HepG2 (cell line): ENCODE measurements around the gene NAGA. TPM values are rescaled to one million over a fixed set of nuclear protein-coding genes. Genes with fewer than 3 reads are reported as not detected.

Experiments
- ATAC-seq: fragments of 200-7000 bp; cut with Tn5 transposase; 3 replicates; pipeline ENCODE4 v1.9.1; 2020; ENCODE audit warnings: mild to moderate bottlenecking, moderate library complexity
- BruUV-seq: library from RNA; stranded (reverse); fragments of 400-500 nt; replicated peaks from 2 replicates; lab custom pipeline; 2021; lab: Mats Ljungman, UMichigan
- CTCF ChIA-PET: fragments of 300-600 bp; formaldehyde crosslinking; extraction: SDS; loops from one replicate; lab custom pipeline; 2021; ENCODE audit warnings: low total read pairs, inconsistent platforms, low intra/inter-chr PET ratio; lab: Yijun Ruan, JAX
- POLR2A ChIA-PET: fragments of 350-600 bp; sonication (Branson Sonifier 250); formaldehyde crosslinking; loops from one replicate; lab custom pipeline; 2020; ENCODE audit warnings: antibody characterized with exemption, inconsistent platforms; lab: Yijun Ruan, JAX
- DNase-seq: peaks from one replicate; pipeline ENCODE4 v3.0.0-alpha.2; 2015; ENCODE audit warnings: low spot score
- FAIRE-seq: peaks from 3 replicates; lab custom pipeline; 2011; peaks lifted over from hg19 to GRCh38; lab: Jason Lieb, UNC
- H2AFZ ChIP-seq: one replicate; pipeline ENCODE4 v1.6.1; 2011; ENCODE audit warnings: low read length, inconsistent platforms
- H3K27ac ChIP-seq: fragments of 300-600 bp; 3 replicates; pipeline ENCODE4 v1.8.0; 2011; ENCODE audit warnings: mixed run types, mild to moderate bottlenecking, mixed read lengths, low read length, inconsistent platforms; ENCODE audit not compliant: insufficient read depth; ENCODE audit errors: extremely low read length
- H3K27me3 ChIP-seq, 2 experiments: fragments of 200-600 bp in 1 of 2; 2 replicates in 1 of 2; 3 replicates in 1 of 2; pipeline versions ENCODE4 v1.6.0 to v1.8.0; 2011; ENCODE audit warnings: low read length in 2 of 2, mild to moderate bottlenecking in 2 of 2, moderate library complexity in 2 of 2, inconsistent platforms in 1 of 2; ENCODE audit not compliant: insufficient read depth in 2 of 2, control insufficient read depth in 1 of 2
- H3K36me3 ChIP-seq, 2 experiments: fragments of 200-600 bp in 1 of 2; replicated peaks in 1 of 2; 2 replicates in 1 of 2; 3 replicates in 1 of 2; pipeline versions ENCODE4 v1.5.1 to v1.8.0; 2011; ENCODE audit warnings: low read length in 2 of 2, inconsistent platforms in 1 of 2; ENCODE audit not compliant: insufficient read depth in 2 of 2, control insufficient read depth in 1 of 2
- H3K4me1 ChIP-seq: 2 replicates; pipeline ENCODE4 v1.5.1; 2012; ENCODE audit warnings: low read length, inconsistent platforms; ENCODE audit not compliant: insufficient read depth
- H3K4me2 ChIP-seq: 2 replicates; pipeline ENCODE4 v1.6.0; 2011; ENCODE audit warnings: low read depth, low read length, inconsistent platforms
- H3K4me3 ChIP-seq, 3 experiments: fragments of 200-600 bp in 1 of 3; sonication (generic), shearing (Covaris generic) in 1 of 3; replicated peaks in 1 of 3; 2 replicates each; pipeline ENCODE4 v1.5.1; 2011 to 2016; ENCODE audit warnings: low read length in 3 of 3, inconsistent platforms in 2 of 3, low read depth in 2 of 3, mild to moderate bottlenecking in 2 of 3, control low read depth in 1 of 3, mixed read lengths in 1 of 3; ENCODE audit not compliant: insufficient read depth in 1 of 3
- H3K79me2 ChIP-seq: one replicate; pipeline ENCODE4 v1.6.1; 2011; ENCODE audit warnings: low read length, inconsistent platforms; ENCODE audit not compliant: insufficient read depth
- H3K9ac ChIP-seq: 2 replicates; pipeline ENCODE4 v1.6.0; 2011; ENCODE audit warnings: mild to moderate bottlenecking, low read depth, low read length, inconsistent platforms; ENCODE audit not compliant: insufficient read depth
- H3K9me3 ChIP-seq: 2 replicates; pipeline ENCODE4 v1.5.1; 2012; ENCODE audit warnings: mild to moderate bottlenecking, low read length
- H4K20me1 ChIP-seq: 2 replicates; pipeline ENCODE4 v1.6.0; 2011; ENCODE audit warnings: inconsistent platforms, mild to moderate bottlenecking, low read length, moderate library complexity; ENCODE audit not compliant: insufficient read depth
- ATRX ChIP-seq: sonication (generic); formaldehyde crosslinking; IDR thresholded peaks from 2 replicates; pipeline ENCODE4 v1.4.0; 2020; ENCODE audit warnings: missing genetic modification reagents, borderline replicate concordance
- ETV5 ChIP-seq: IDR thresholded peaks from 2 replicates; pipeline ENCODE4 v1.6.1; 2018; ENCODE audit warnings: missing biosample characterization, missing genetic modification reagents, inconsistent platforms, borderline replicate concordance
- HOXA3 ChIP-seq: sonication (generic); formaldehyde crosslinking; IDR thresholded peaks from 2 replicates; pipeline ENCODE4 v1.5.0; 2020; ENCODE audit warnings: missing genetic modification reagents
- MZF1 ChIP-seq: sonication (generic); formaldehyde crosslinking; IDR thresholded peaks from 2 replicates; pipeline ENCODE4 v1.8.1; 2023; ENCODE audit warnings: mild to moderate bottlenecking, missing genetic modification reagents, borderline replicate concordance
- NFYC ChIP-seq: IDR thresholded peaks from 2 replicates; pipeline ENCODE4 v1.6.1; 2016; ENCODE audit warnings: missing genetic modification reagents, missing compliant biosample characterization
- REPIN1 ChIP-seq: sonication (generic); formaldehyde crosslinking; IDR thresholded peaks from 2 replicates; pipeline ENCODE4 v1.8.0; 2022; ENCODE audit warnings: missing genetic modification reagents, low read depth, mild to moderate bottlenecking, borderline replicate concordance
- RORA ChIP-seq: sonication (generic); formaldehyde crosslinking; IDR thresholded peaks from 2 replicates; pipeline ENCODE4 v1.5.0; 2020; ENCODE audit warnings: mild to moderate bottlenecking, missing genetic modification reagents, moderate library complexity
- SMARCE1 ChIP-seq: fragments of 450-650 bp; IDR thresholded peaks from 2 replicates; pipeline ENCODE4 v1.6.1; 2017; ENCODE audit warnings: borderline replicate concordance
- SP4 ChIP-seq: sonication (generic); formaldehyde crosslinking; IDR thresholded peaks from 2 replicates; pipeline ENCODE4 v1.8.1; 2023; ENCODE audit warnings: mild to moderate bottlenecking, missing genetic modification reagents
- TCF12 ChIP-seq, 2 experiments: fragments of 450-650 bp in 1 of 2; sonication (generic) in 1 of 2; formaldehyde crosslinking in 1 of 2; IDR thresholded peaks; 2 replicates each; pipeline versions ENCODE4 v1.6.1 to v1.8.0; 2017 to 2022; ENCODE audit warnings: antibody characterized with exemption in 1 of 2, mild to moderate bottlenecking in 1 of 2, missing genetic modification reagents in 1 of 2, moderate library complexity in 1 of 2
- ZBTB7A ChIP-seq: sonication (generic); formaldehyde crosslinking; IDR thresholded peaks from 2 replicates; pipeline ENCODE4 v1.8.0; 2022; ENCODE audit warnings: mild to moderate bottlenecking, missing genetic modification reagents
- ZMAT3 ChIP-seq: sonication (generic); formaldehyde crosslinking; conservative IDR thresholded peaks from 2 replicates; pipeline ENCODE4 v1.7.0; 2021; ENCODE audit warnings: missing genetic modification reagents
- ZNF615 ChIP-seq: sonication (generic); formaldehyde crosslinking; IDR thresholded peaks from 2 replicates; pipeline ENCODE4 v1.5.0; 2020; ENCODE audit warnings: mild to moderate bottlenecking, missing genetic modification reagents, borderline replicate concordance
- WGBS: methylation state at CpG from one replicate; pipeline ENCODE4 v1.1.6; 2017; ENCODE audit warnings: low lambda C conversion rate; 5-methylcytosine and 5-hydroxymethylcytosine counted together
- in situ Hi-C: cut with HindIII; loops from 2 replicates; pipeline ENCODE4 v1.10.0; 2017; ENCODE audit warnings: low pct_unique_long_range_greater_than_20kb; ENCODE audit not compliant: extremely low pct_ligation_motif_present
- intact Hi-C: fragments of 100-400 bp; cut with micrococcal nuclease; formaldehyde crosslinking; loops from one replicate; pipeline ENCODE4 v1.10.0; 2022; ENCODE audit not compliant: unreplicated experiment
- polyA plus RNA-seq, 8 experiments: library from polyadenylated mRNA; depleted of rRNA in 3 of 8; stranded (reverse) in 7 of 8; unstranded in 1 of 8; fragments of >200 nt; fragmentation: Illumina TruSeq in 4 of 8; extraction: Trizol in 4 of 8; gene quantifications; 2 replicates each; pipeline versions ENCODE4 v1.2.1 to v1.2.3, GENCODE V29; 2011 to 2016; ENCODE audit warnings: low read depth in 4 of 8, missing spikeins in 1 of 8, mixed read lengths in 1 of 8; ENCODE audit not compliant: insufficient read depth in 1 of 8
- total RNA-seq, 5 experiments: library from RNA; depleted of rRNA; stranded (reverse); fragments of >200 nt; fragmentation: Illumina TruSeq; extraction: Trizol; gene quantifications; 2 replicates each; pipeline ENCODE4 v1.2.3, GENCODE V29; 2016; ENCODE audit warnings: low read depth in 1 of 5
- TF ChIP-seq, protein P1 (sequence below): sonication (generic); formaldehyde crosslinking; conservative IDR thresholded peaks from 2 replicates; pipeline ENCODE4 v1.4.0; 2020; ENCODE audit warnings: missing genetic modification reagents
- TF ChIP-seq, protein P2 (sequence below): sonication (generic); formaldehyde crosslinking; IDR thresholded peaks from 2 replicates; pipeline ENCODE4 v1.4.0; 2020; ENCODE audit warnings: mild to moderate bottlenecking, low read depth, missing genetic modification reagents

The NAGA gene
- total and polyA plus RNA-seq, 2 of the 13 experiments (the other 11 are each of a cell fraction or from before 2014, with no cell fraction given) = 15.1 to 23.4 TPM

DNA sequence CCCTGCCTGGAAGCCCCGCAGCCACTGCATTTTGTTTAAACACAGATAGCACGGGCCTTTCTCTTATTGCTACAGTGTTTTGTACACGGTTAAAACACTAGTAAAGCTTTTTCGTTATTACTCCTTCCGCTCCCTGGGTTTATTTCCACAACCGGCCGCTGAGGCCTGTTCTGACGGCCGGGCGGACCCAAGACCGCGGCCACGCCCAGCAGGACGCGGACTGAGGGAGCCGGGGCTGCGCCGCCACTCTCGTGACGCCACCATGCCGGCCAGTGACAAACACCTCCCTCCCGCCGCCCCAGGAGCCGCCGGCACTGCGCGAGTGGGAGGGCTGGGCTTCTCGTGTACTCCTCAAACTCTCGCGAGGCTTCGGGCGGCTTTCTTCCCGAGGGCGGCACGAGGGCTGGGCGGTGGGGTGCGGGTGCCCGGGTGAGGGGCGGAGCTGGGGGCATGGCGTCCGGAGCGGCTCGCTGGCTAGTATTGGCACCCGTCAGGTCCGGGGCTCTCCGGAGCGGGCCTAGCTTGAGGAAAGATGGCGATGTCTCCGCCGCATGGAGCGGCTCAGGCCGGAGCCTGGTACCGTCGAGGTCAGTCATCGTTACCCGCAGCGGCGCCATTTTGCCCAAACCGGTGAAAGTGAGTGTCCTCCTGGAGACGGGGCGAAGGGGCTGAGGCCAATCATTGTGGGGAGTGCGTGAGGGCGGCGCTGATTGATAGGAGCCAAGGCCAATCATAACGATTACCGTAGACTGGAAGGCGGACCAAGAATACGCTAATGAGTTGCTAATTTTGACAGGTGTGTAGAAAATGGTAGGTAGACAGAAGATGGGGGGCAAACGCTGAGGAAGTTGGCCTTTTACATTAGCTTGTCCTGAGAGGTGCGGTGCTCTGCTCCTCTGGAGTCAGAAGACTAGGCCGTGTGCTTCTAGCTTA is 9.0 kb upstream of the NAGA start, which contains the start of gene SMDT1 (continued):
- TF ChIP-seq NFYC (CRISPR knock-in tag) = peak; percentile 95

DNA sequence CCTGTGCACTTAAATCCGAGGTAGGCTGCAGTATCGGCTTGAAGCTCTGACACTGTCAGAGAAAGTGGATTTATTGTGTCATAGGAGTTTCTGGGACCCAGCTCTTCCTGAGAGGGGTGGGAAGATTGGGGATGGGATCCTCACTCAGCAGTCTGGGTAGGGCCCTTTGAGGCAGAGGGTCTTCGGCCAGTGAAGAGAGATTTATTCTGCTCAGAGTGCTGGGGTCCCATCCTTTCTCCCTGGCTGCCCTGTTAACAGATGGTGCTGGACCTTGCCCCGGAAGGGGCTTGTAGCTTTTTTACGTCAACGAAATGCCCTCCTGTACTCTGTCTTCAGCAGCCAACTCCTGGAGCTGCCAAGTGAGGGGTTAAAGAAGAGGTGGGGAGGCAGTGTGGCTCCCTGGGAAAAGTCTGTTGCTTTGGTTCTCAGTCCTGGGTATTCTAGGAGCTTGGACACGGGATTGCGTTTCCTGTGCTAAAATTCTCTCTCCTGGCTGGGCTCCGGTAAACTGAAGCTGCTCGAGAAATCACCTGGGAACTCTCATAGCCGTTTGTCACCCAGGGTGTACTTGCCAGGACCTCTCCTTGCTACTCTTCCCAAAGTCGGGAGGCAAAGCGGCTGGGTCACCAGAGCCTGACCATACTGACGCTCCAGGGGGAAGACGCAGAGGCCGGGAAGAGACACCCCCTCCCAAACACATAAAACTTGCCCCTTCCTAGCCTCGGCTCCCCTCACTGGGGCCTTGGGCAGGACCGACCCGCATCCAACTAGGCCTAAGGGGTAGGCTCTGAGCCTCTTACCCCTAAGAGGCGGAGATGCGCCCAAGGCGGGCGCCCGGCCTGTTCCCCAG is 8.1 kb upstream of the NAGA start:
- TSS peak; percentile 85 for BruUV-seq
- ChIA-PET POLR2A (interaction anchor here (1.7 to 3.8 kb wide), 3 partner anchors 8 to 14 kb away, joined by 5 to 89 read pairs (median 21); partner anchors contain the start of genes NAGA and NDUFA6), CTCF (interaction anchor here (1.3 kb wide), 1 partner anchor 12 kb away, joined by 3 read pairs; the partner anchor contains the start of gene NDUFA6)
- no peaks in the 10 kb centered on the region for H3K9me3 ChIP-seq
- H3K4me3 ChIP-seq = peak overlapping the region; percentile 60 to 88 (median 87)
- ATAC-seq (peak; percentile 8), DNase-seq (no peak), FAIRE-seq (peak; percentile 34)
- 27% methylated on average over 10 of the region's 24 CpGs for WGBS
- no peaks in the 10 kb centered on the region for H4K20me1 ChIP-seq
- peak overlapping the region; percentile 82 for H2AFZ ChIP-seq
- H3K27me3 ChIP-seq = no peaks in the 10 kb centered on the region; a peak in 1 of 5 replicates
- peaks cover 22% of the 10 kb centered on the region for H3K4me1 ChIP-seq
- peaks cover 11% of the 10 kb centered on the region for H3K79me2 ChIP-seq
- in situ Hi-C loops = no loop called here
- peak overlapping the region; percentile 100 for H3K4me2 ChIP-seq
- intact Hi-C loops = no loop called here
- peaks cover 0 to 15% of the 10 kb centered on the region in 2 experiments; a peak in 1 of 5 replicates for H3K36me3 ChIP-seq
- H3K27ac ChIP-seq = peak overlapping the region; percentile 91
- peak overlapping the region; percentile 93 for H3K9ac ChIP-seq
- TF ChIP-seq ZMAT3 (CRISPR knock-in tag) (peak; percentile 27; the same call in 1 of the 2 replicates), MZF1 (CRISPR knock-in tag) (no peak), ZNF615 (no peak), TCF12 (IDR thresholded peaks at IDR 0.05) (no peak), TCF12 (CRISPR knock-in tag; IDR thresholded peaks at IDR 0.05) (no peak), ATRX (no peak), ZBTB7A (CRISPR knock-in tag) (no peak), SMARCE1 (no peak), SP4 (CRISPR knock-in tag) (0 out of 2 replicates have a peak, but pooled peaks have one; percentile 32), HOXA3 (CRISPR knock-in tag) (peak; percentile 37; the same call in 1 of the 2 replicates), RORA (CRISPR knock-in tag) (no peak), ETV5 (CRISPR knock-in tag) (peak; percentile 12; the same call in 1 of the 2 replicates), REPIN1 (CRISPR knock-in tag) (no peak)
- TF ChIP-seq, protein P1, sequence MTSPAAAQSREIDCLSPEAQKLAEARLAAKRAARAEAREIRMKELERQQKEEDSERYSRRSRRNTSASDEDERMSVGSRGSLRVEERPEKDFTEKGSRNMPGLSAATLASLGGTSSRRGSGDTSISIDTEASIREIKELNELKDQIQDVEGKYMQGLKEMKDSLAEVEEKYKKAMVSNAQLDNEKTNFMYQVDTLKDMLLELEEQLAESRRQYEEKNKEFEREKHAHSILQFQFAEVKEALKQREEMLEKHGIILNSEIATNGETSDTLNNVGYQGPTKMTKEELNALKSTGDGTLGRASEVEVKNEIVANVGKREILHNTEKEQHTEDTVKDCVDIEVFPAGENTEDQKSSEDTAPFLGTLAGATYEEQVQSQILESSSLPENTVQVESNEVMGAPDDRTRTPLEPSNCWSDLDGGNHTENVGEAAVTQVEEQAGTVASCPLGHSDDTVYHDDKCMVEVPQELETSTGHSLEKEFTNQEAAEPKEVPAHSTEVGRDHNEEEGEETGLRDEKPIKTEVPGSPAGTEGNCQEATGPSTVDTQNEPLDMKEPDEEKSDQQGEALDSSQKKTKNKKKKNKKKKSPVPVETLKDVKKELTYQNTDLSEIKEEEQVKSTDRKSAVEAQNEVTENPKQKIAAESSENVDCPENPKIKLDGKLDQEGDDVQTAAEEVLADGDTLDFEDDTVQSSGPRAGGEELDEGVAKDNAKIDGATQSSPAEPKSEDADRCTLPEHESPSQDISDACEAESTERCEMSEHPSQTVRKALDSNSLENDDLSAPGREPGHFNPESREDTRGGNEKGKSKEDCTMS (CRISPR knock-in tag) = no peak
- TF ChIP-seq, protein P2, sequence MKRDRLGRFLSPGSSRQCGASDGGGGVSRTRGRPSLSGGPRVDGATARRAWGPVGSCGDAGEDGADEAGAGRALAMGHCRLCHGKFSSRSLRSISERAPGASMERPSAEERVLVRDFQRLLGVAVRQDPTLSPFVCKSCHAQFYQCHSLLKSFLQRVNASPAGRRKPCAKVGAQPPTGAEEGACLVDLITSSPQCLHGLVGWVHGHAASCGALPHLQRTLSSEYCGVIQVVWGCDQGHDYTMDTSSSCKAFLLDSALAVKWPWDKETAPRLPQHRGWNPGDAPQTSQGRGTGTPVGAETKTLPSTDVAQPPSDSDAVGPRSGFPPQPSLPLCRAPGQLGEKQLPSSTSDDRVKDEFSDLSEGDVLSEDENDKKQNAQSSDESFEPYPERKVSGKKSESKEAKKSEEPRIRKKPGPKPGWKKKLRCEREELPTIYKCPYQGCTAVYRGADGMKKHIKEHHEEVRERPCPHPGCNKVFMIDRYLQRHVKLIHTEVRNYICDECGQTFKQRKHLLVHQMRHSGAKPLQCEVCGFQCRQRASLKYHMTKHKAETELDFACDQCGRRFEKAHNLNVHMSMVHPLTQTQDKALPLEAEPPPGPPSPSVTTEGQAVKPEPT = no peak
